ENCODE data around the gene RIMBP2. TPM values are rescaled to one million over a fixed set of nuclear protein-coding genes. Genes with fewer than 3 reads are reported as not detected.

Gene RIMBP2
- polyA plus RNA-seq, 1 donor (not counting 4 experiments of a cell fraction or from before 2014, with no cell fraction given): 0.16 TPM

- no peaks in the 10 kb centered on the region for H3K9me1 ChIP-seq (ENCODE audit: control insufficient read depth, extremely low read depth, insufficient read depth, low read length)
- H3K9me3 ChIP-seq (ENCODE audit: control insufficient read depth, low read depth, low read length): no peaks in the 10 kb centered on the region
- no peaks in the 10 kb centered on the region for H3K27me3 ChIP-seq (ENCODE audit: control insufficient read depth, extremely low read depth, insufficient read depth, low read length)
- H3K36me3 ChIP-seq (ENCODE audit: control insufficient read depth in 2 of 2, extremely low read depth in 1 of 2, insufficient read depth in 2 of 2, low read length in 2 of 2): no peaks in the 10 kb centered on the region
- H3K4me2 ChIP-seq (ENCODE audit: control insufficient read depth, extremely low read depth, insufficient read depth, low read depth, low read length): no peak overlapping the region
- FAIRE-seq (no peak), DNase-seq (ENCODE audit: low read depth, low spot score) (no peak)
- H3K4me1 ChIP-seq (ENCODE audit: control insufficient read depth, extremely low read depth, insufficient read depth, low read length): no peaks in the 10 kb centered on the region
- H3K27ac ChIP-seq (ENCODE audit: control insufficient read depth, insufficient read depth, low read length): no peak overlapping the region
- dilution Hi-C loops (cut with MboI; ENCODE audit: extremely low pct_ligation_motif_present, low sequenced_read_pairs): loop anchor here (25.0 kb wide), 1 partner anchor 354 kb away; no protein-coding TSS in a partner anchor
- TF ChIP-seq EZH2 (IDR thresholded peaks at IDR 0.05; ENCODE audit: low read length) (no peak), CTCF (optimal IDR thresholded peaks at IDR 0.05 in 1 of 3, IDR thresholded peaks at IDR 0.05 in 1 of 3, conservative IDR thresholded peaks at IDR 0.05 in 1 of 3; ENCODE audit: extremely low read depth in 1 of 3, insufficient read depth in 2 of 3, low read length in 3 of 3) (no peak)
- H3K9ac ChIP-seq (ENCODE audit: control insufficient read depth, extremely low read depth, insufficient read depth, low read length): no peak overlapping the region
- no peaks in the 10 kb centered on the region for H4K20me1 ChIP-seq (ENCODE audit: control insufficient read depth, extremely low read depth, insufficient read depth, low read length)
- no peaks in the 10 kb centered on the region for H3K79me2 ChIP-seq (ENCODE audit: control insufficient read depth, insufficient read depth, low read length)
- H2AFZ ChIP-seq (ENCODE audit: control insufficient read depth, low read length): no peak overlapping the region
- H3K4me3 ChIP-seq (ENCODE audit: control insufficient read depth in 2 of 3, extremely low read depth in 1 of 3, insufficient read depth in 2 of 3, low read depth in 1 of 3, low read length in 3 of 3): no peak overlapping the region
Measured at GRCh38 chr12:130382818-130383217, 333.3 kb downstream of the RIMBP2 start.

DNA sequence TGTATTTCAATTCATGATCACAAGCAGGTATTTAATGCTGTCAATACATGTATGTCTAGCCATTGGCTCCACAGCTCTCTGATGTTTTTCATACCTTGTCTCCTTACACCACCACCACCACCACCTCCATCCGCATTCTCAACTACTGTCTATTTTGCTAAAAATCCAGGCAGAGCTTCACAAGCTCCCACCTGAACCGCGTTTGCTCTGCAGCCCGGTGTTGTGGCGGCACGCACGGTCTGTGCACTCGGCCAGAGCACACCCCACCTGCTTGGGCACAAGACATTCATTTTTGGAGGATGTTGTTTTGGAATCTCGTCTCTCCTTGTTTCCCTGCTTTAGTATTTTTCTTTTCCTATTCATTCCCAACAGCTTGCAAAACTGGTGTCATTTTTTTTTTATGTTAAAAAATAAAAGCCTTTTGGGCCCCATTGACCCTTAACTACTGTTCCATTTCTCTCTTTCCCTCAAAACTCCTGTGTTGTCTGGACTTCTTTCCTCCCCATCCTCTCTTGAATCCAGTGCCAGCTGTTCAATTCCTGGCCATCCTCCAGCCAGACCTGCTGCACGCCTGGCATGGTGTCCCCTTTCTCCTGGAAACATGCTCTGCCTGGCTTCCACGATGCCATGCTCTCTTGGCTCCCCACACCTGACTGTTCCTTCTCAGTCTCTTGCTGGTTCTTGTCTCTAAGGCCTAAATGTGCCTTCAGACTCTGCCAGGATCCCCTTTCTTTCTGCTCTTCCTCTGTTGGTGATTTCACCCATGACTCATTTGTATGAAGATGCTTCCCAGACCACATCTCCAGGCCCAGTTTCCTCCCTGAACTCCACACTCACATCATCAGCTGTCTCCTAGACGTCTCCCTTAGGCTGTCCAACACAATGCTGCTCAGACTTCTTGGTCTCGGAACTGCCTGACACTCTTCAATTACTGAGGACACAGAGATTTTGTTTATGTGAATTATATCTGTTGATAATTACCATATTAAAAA is 340.5 kb downstream of the RIMBP2 start:
- Histone ChIP-seq H3K79me2 (ENCODE audit: control insufficient read depth, insufficient read depth, low read length) (no peaks in the 10 kb centered on the region), H2AFZ (ENCODE audit: control insufficient read depth, low read length) (no peak overlapping the region), H3K36me3 (ENCODE audit: control insufficient read depth in 2 of 2, extremely low read depth in 1 of 2, insufficient read depth in 2 of 2, low read length in 2 of 2) (no peaks in the 10 kb centered on the region), H3K9me1 (ENCODE audit: control insufficient read depth, extremely low read depth, insufficient read depth, low read length) (no peaks in the 10 kb centered on the region), H3K27ac (ENCODE audit: control insufficient read depth, insufficient read depth, low read length) (no peak overlapping the region), H3K4me1 (ENCODE audit: control insufficient read depth, extremely low read depth, insufficient read depth, low read length) (no peaks in the 10 kb centered on the region), H3K4me3 (ENCODE audit: control insufficient read depth in 2 of 3, extremely low read depth in 1 of 3, insufficient read depth in 2 of 3, low read depth in 1 of 3, low read length in 3 of 3) (no peak overlapping the region), H3K4me2 (ENCODE audit: control insufficient read depth, extremely low read depth, insufficient read depth, low read depth, low read length) (no peak overlapping the region), H4K20me1 (ENCODE audit: control insufficient read depth, extremely low read depth, insufficient read depth, low read length) (no peaks in the 10 kb centered on the region), H3K27me3 (ENCODE audit: control insufficient read depth, extremely low read depth, insufficient read depth, low read length) (peaks cover 7% of the 10 kb centered on the region), H3K9ac (ENCODE audit: control insufficient read depth, extremely low read depth, insufficient read depth, low read length) (no peak overlapping the region), H3K9me3 (ENCODE audit: control insufficient read depth, low read depth, low read length) (no peaks in the 10 kb centered on the region)
- dilution Hi-C loops (cut with MboI; ENCODE audit: extremely low pct_ligation_motif_present, low sequenced_read_pairs): loop anchor here (25.0 kb wide), 1 partner anchor 362 kb away; no protein-coding TSS in a partner anchor
- FAIRE-seq: no peak
- no peak for DNase-seq (ENCODE audit: low read depth, low spot score)
- TF ChIP-seq CTCF (optimal IDR thresholded peaks at IDR 0.05 in 1 of 3, IDR thresholded peaks at IDR 0.05 in 1 of 3, conservative IDR thresholded peaks at IDR 0.05 in 1 of 3; ENCODE audit: extremely low read depth in 1 of 3, insufficient read depth in 2 of 3, low read length in 3 of 3) (no peak), EZH2 (IDR thresholded peaks at IDR 0.05; ENCODE audit: low read length) (no peak)
